Keratinocyte (primary cell): ENCODE results near the gene PPP1R12A. TPM values are rescaled to one million over a fixed set of nuclear protein-coding genes. Genes with fewer than 3 reads are reported as not detected.

Experiments used
- DNase-seq: peaks from one replicate; pipeline ENCODE4 v3.0.0-alpha.2; 2011; ENCODE audit warnings: low read depth, missing footprints, low spot score
- FAIRE-seq: peaks from 2 replicates; lab custom pipeline; 2011; peaks lifted over from hg19 to GRCh38; lab: Jason Lieb, UNC
- H2AFZ ChIP-seq: 2 replicates; pipeline ENCODE4 v1.6.0; 2012; ENCODE audit warnings: low read length, control low read depth, inconsistent platforms; ENCODE audit not compliant: control insufficient read depth
- H3K27ac ChIP-seq: 2 replicates; pipeline ENCODE4 v1.5.1; 2011; ENCODE audit warnings: low read length; ENCODE audit not compliant: control insufficient read depth, insufficient read depth
- H3K27me3 ChIP-seq: 3 replicates; pipeline ENCODE4 v1.6.0; 2011; ENCODE audit warnings: low read length; ENCODE audit not compliant: control insufficient read depth, insufficient read depth; ENCODE audit errors: extremely low read depth
- H3K36me3 ChIP-seq, 2 experiments: 2 replicates in 1 of 2; 3 replicates in 1 of 2; pipeline ENCODE4 v1.5.1; 2011; ENCODE audit warnings: low read length in 2 of 2, mild to moderate bottlenecking in 1 of 2; ENCODE audit not compliant: control insufficient read depth in 2 of 2, insufficient read depth in 2 of 2; ENCODE audit errors: extremely low read depth in 1 of 2
- H3K4me1 ChIP-seq: 3 replicates; pipeline ENCODE4 v1.5.1; 2011; ENCODE audit warnings: low read length; ENCODE audit not compliant: control insufficient read depth, insufficient read depth; ENCODE audit errors: extremely low read depth
- H3K4me2 ChIP-seq: 3 replicates; pipeline ENCODE4 v1.6.0; 2011; ENCODE audit warnings: low read depth, low read length; ENCODE audit not compliant: control insufficient read depth, insufficient read depth; ENCODE audit errors: extremely low read depth
- H3K4me3 ChIP-seq, 3 experiments: fragments of 200-600 bp in 1 of 3; sonication (generic) in 1 of 3; 2 replicates in 2 of 3; 3 replicates in 1 of 3; pipeline ENCODE4 v1.5.1; 2011 to 2016; ENCODE audit warnings: low read length in 3 of 3, mild to moderate bottlenecking in 3 of 3, control low read depth in 2 of 3, inconsistent platforms in 1 of 3, low read depth in 1 of 3, mixed read lengths in 1 of 3, mixed run types in 1 of 3, moderate library complexity in 1 of 3; ENCODE audit not compliant: control insufficient read depth in 2 of 3, insufficient read depth in 2 of 3; ENCODE audit errors: extremely low read depth in 1 of 3
- H3K79me2 ChIP-seq: 2 replicates; pipeline ENCODE4 v1.6.0; 2012; ENCODE audit warnings: low read length; ENCODE audit not compliant: control insufficient read depth, insufficient read depth
- H3K9ac ChIP-seq: 3 replicates; pipeline ENCODE4 v1.6.0; 2011; ENCODE audit warnings: low read length; ENCODE audit not compliant: control insufficient read depth, insufficient read depth; ENCODE audit errors: extremely low read depth
- H3K9me1 ChIP-seq: 3 replicates; pipeline ENCODE4 v1.6.0; 2011; ENCODE audit warnings: low read length; ENCODE audit not compliant: control insufficient read depth, insufficient read depth; ENCODE audit errors: extremely low read depth
- H3K9me3 ChIP-seq: 2 replicates; pipeline ENCODE4 v1.5.1; 2012; ENCODE audit warnings: low read depth, low read length; ENCODE audit not compliant: control insufficient read depth
- H4K20me1 ChIP-seq: 3 replicates; pipeline ENCODE4 v1.6.0; 2011; ENCODE audit warnings: low read length; ENCODE audit not compliant: control insufficient read depth, insufficient read depth; ENCODE audit errors: extremely low read depth
- EZH2 ChIP-seq: IDR thresholded peaks from one replicate; pipeline ENCODE4 v1.6.1; 2012; ENCODE audit warnings: inconsistent platforms, mild to moderate bottlenecking, low read length, moderate library complexity
- dilution Hi-C: fragments of 300-500 bp; cut with MboI; formaldehyde crosslinking; loops from one replicate; pipeline ENCODE4 v1.7.0; 2020; ENCODE audit warnings: low sequenced_read_pairs; ENCODE audit not compliant: extremely low pct_ligation_motif_present
- polyA plus RNA-seq, 5 experiments: library from polyadenylated mRNA; depleted of rRNA in 3 of 5; stranded (reverse) in 3 of 5; stranded (forward) in 1 of 5; unstranded in 1 of 5; fragments of >200 nt; gene quantifications; 1 replicate in 1 of 5; 2 replicates in 3 of 5; 3 replicates in 1 of 5; pipeline versions ENCODE4 v1.2.1 to v1.2.3, GENCODE V29; 2011 to 2012; ENCODE audit warnings: missing spikeins in 2 of 5, low read depth in 1 of 5, low replicate concordance in 1 of 5
- TF ChIP-seq, protein P1 (sequence below), 3 experiments: IDR thresholded peaks in 1 of 3; conservative IDR thresholded peaks in 1 of 3; optimal IDR thresholded peaks in 1 of 3; 2 replicates in 2 of 3; 3 replicates in 1 of 3; pipeline versions ENCODE3 to v1.5.1; 2011; ENCODE audit warnings: low read length in 3 of 3, mild to moderate bottlenecking in 3 of 3, moderate library complexity in 2 of 3, control low read depth in 1 of 3, inconsistent platforms in 1 of 3; ENCODE audit not compliant: insufficient read depth in 2 of 3; ENCODE audit errors: extremely low read depth in 1 of 3

Gene PPP1R12A
- polyA plus RNA-seq, 1 donor (not counting 4 experiments of a cell fraction or from before 2014, with no cell fraction given): 45.2 TPM

DNA sequence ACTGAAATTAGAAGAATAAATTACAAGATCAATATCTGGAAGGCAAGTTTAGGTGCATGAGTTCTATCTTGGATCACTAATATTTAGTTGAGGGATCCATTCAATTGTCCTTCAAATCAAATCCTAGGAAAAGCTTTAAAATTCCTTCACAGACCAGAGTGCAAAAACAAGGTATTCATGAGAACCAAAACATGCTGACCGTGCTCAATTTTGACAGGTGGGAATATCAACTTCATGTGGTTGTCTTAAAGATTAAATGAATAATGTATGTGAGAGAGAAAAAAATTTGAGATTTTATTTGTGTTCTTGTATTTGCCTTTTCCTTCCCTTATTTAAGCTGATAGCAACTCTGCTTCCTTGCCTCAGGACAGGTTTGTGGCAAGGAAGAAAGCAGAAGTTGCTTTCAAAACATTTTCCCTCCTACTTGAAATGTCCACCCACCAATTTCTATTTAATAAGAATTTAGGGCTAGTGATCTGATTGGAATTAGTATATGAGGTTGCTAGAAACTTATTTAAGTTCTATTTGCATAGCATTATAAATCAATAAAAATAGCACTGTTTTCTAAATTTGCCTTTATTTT lies 4.9 kb upstream of the PPP1R12A start:
- H4K20me1 ChIP-seq: no peaks in the 10 kb centered on the region
- no peak for FAIRE-seq
- H2AFZ ChIP-seq: no peak overlapping the region
- H3K9me3 ChIP-seq: no peaks in the 10 kb centered on the region
- H3K4me2 ChIP-seq: no peak overlapping the region
- dilution Hi-C loops: no loop called here
- no peaks in the 10 kb centered on the region for H3K27me3 ChIP-seq
- no peak overlapping the region for H3K27ac ChIP-seq
- no peaks in the 10 kb centered on the region for H3K36me3 ChIP-seq
- no peak overlapping the region for H3K9ac ChIP-seq
- no peak for TF ChIP-seq EZH2
- TF ChIP-seq, protein P1, sequence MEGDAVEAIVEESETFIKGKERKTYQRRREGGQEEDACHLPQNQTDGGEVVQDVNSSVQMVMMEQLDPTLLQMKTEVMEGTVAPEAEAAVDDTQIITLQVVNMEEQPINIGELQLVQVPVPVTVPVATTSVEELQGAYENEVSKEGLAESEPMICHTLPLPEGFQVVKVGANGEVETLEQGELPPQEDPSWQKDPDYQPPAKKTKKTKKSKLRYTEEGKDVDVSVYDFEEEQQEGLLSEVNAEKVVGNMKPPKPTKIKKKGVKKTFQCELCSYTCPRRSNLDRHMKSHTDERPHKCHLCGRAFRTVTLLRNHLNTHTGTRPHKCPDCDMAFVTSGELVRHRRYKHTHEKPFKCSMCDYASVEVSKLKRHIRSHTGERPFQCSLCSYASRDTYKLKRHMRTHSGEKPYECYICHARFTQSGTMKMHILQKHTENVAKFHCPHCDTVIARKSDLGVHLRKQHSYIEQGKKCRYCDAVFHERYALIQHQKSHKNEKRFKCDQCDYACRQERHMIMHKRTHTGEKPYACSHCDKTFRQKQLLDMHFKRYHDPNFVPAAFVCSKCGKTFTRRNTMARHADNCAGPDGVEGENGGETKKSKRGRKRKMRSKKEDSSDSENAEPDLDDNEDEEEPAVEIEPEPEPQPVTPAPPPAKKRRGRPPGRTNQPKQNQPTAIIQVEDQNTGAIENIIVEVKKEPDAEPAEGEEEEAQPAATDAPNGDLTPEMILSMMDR (optimal IDR thresholded peaks at IDR 0.05 in 1 of 3, IDR thresholded peaks at IDR 0.05 in 1 of 3, conservative IDR thresholded peaks at IDR 0.05 in 1 of 3; ENCODE audit: extremely low read depth in 1 of 3, insufficient read depth in 2 of 3, low read length in 3 of 3): no peak
- H3K4me3 ChIP-seq: no peak overlapping the region
- H3K79me2 ChIP-seq: peaks cover 16% of the 10 kb centered on the region
- DNase-seq: no peak
- peaks cover 8% of the 10 kb centered on the region for H3K4me1 ChIP-seq
- H3K9me1 ChIP-seq: no peaks in the 10 kb centered on the region

DNA sequence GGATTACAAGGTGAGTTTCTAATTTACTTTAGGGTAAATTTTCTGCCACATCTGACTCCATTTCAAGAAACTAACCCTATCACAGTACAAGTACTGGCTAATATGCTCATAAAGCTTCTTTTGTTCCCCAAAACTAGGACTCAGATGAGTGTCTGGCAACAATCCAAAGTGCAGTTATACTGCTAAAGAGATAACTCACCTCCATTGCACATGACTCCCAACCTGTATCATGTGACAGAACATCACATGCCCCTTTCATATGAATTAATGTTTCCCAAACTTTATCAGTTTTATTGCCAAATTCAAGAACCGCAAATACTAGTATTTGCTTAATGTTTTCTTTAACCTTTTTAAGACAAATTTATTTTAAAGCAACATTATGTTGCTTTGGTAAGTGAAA lies 3.9 kb upstream of the PPP1R12A start:
- Histone ChIP-seq H3K9ac (no peak overlapping the region), H3K9me1 (no peaks in the 10 kb centered on the region), H3K4me3 (no peak overlapping the region), H3K27me3 (no peaks in the 10 kb centered on the region), H3K36me3 (no peaks in the 10 kb centered on the region), H3K9me3 (no peaks in the 10 kb centered on the region), H3K4me1 (peaks cover 8% of the 10 kb centered on the region), H3K27ac (no peak overlapping the region), H3K79me2 (peaks cover 25% of the 10 kb centered on the region), H3K4me2 (no peak overlapping the region), H4K20me1 (no peaks in the 10 kb centered on the region), H2AFZ (no peak overlapping the region)
- dilution Hi-C loops: no loop called here
- no peak for DNase-seq
- TF ChIP-seq EZH2: no peak
- TF ChIP-seq, protein P1 (optimal IDR thresholded peaks at IDR 0.05 in 1 of 3, IDR thresholded peaks at IDR 0.05 in 1 of 3, conservative IDR thresholded peaks at IDR 0.05 in 1 of 3; ENCODE audit: extremely low read depth in 1 of 3, insufficient read depth in 2 of 3, low read length in 3 of 3): no peak
- FAIRE-seq: no peak
